ENCODE measurements around the gene GPR61.

- TF ChIP-seq ZNF133 (tag by site-specific recombination; IDR thresholded peaks at IDR 0.05) (no peak), CTCF (tag by site-specific recombination; IDR thresholded peaks at IDR 0.05) (no peak), ZNF24 (tag by site-specific recombination; IDR thresholded peaks at IDR 0.05) (no peak), ZNF404 (tag by site-specific recombination; IDR thresholded peaks at IDR 0.05) (no peak), ZNF837 (tag by site-specific recombination; IDR thresholded peaks at IDR 0.05) (no peak), ZNF629 (tag by site-specific recombination; IDR thresholded peaks at IDR 0.05) (no peak), ZNF548 (tag by site-specific recombination; IDR thresholded peaks at IDR 0.05) (no peak), KLF8 (tag by site-specific recombination; IDR thresholded peaks at IDR 0.05) (no peak), ZBTB11 (tag by site-specific recombination; conservative IDR thresholded peaks at IDR 0.05; ENCODE audit: low read depth) (no peak)
- TF ChIP-seq, protein P1, sequence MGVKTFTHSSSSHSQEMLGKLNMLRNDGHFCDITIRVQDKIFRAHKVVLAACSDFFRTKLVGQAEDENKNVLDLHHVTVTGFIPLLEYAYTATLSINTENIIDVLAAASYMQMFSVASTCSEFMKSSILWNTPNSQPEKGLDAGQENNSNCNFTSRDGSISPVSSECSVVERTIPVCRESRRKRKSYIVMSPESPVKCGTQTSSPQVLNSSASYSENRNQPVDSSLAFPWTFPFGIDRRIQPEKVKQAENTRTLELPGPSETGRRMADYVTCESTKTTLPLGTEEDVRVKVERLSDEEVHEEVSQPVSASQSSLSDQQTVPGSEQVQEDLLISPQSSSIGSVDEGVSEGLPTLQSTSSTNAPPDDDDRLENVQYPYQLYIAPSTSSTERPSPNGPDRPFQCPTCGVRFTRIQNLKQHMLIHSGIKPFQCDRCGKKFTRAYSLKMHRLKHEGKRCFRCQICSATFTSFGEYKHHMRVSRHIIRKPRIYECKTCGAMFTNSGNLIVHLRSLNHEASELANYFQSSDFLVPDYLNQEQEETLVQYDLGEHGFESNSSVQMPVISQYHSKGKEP (tag by site-specific recombination; IDR thresholded peaks at IDR 0.05): no peak
- TF ChIP-seq, protein P2, sequence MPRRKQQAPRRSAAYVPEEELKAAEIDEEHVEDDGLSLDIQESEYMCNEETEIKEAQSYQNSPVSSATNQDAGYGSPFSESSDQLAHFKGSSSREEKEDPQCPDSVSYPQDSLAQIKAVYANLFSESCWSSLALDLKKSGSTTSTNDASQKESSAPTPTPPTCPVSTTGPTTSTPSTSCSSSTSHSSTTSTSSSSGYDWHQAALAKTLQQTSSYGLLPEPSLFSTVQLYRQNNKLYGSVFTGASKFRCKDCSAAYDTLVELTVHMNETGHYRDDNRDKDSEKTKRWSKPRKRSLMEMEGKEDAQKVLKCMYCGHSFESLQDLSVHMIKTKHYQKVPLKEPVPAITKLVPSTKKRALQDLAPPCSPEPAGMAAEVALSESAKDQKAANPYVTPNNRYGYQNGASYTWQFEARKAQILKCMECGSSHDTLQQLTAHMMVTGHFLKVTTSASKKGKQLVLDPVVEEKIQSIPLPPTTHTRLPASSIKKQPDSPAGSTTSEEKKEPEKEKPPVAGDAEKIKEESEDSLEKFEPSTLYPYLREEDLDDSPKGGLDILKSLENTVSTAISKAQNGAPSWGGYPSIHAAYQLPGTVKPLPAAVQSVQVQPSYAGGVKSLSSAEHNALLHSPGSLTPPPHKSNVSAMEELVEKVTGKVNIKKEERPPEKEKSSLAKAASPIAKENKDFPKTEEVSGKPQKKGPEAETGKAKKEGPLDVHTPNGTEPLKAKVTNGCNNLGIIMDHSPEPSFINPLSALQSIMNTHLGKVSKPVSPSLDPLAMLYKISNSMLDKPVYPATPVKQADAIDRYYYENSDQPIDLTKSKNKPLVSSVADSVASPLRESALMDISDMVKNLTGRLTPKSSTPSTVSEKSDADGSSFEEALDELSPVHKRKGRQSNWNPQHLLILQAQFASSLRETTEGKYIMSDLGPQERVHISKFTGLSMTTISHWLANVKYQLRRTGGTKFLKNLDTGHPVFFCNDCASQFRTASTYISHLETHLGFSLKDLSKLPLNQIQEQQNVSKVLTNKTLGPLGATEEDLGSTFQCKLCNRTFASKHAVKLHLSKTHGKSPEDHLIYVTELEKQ (tag by site-specific recombination; IDR thresholded peaks at IDR 0.05; ENCODE audit: borderline replicate concordance): no peak
These were observed 16.9 kb downstream of the GPR61 start for GRCh38 chr1:109556563-109556962.
